Measurements from ENCODE around the gene MACO1. TPM values are rescaled to one million over a fixed set of nuclear protein-coding genes. Genes with fewer than 3 reads are reported as not detected.
"Not testable (repeated sequence)": the region's sequence is repeated elsewhere in the genome, so short reads cannot be mapped to it uniquely, and the experiment has no call there.

The MACO1 gene
- total RNA-seq, 1 donor from 2014 or later: 20.4 TPM

- DNase-seq (ENCODE audit: low spot score); ATAC-seq; intact Hi-C loops (cut with DNase I): not testable (repeated sequence)
Measured at GRCh38 chr1:25506566-25507463, 76.1 kb downstream of the MACO1 start.

DNA sequence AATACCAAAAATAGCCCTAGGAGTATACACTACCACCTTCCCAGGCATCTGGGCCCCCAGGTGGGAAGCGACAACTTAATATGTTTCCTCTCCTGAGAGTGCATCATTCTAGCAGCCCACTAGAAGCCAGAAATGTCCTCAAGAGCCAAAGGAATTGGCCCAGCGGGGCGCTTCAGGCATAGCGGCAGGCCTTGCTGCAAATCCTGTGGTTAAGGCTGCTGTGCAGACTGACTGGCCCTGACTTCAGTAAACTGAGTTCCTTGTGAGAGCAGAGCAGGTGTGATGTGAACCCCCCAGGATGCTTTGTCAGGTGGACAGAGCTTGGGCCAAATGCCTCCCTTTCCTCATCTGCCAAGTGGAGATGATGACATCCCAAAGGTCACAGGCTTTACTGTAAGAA lies 83.0 kb downstream of the MACO1 start:
- DNase-seq (ENCODE audit: low spot score) (peak; percentile 25), ATAC-seq (no peak)
- intact Hi-C loops (cut with DNase I): no loop called here

GRCh38 chr1:25515033-25515432 lies 84.3 kb downstream of the MACO1 start:
- intact Hi-C loops (cut with DNase I): no loop called here
- peak; percentile 39 for DNase-seq (ENCODE audit: low spot score)

DNA sequence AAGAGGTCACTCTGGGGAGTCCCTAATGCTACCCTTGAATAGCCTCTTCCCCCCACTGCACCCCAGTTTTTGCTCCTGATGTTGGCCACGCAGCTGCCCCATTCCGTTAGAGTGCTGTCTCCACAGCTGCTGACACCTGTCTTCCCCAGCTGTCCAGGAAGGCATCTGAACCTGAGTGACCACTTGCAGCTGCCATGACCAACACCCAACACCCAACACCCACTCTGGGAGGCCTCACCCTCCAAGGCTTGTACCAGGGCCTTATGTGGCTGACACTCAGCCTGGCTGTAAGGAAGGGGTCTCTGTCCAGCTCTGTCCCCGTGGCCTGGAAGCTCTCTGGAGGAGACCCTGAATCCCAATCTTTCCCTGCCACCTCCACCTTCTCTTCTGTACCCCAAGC lies 86.0 kb downstream of the MACO1 start:
- ATAC-seq: no peak
- no peak for DNase-seq (ENCODE audit: low spot score)
- intact Hi-C loops (cut with DNase I): no loop called here

More at GRCh38 chr1:25515033-25515432, 84.3 kb downstream of the MACO1 start:
- ATAC-seq: no peak

GRCh38 chr1:25517476-25518394 lies 87.0 kb downstream of the MACO1 start:
- no peak for DNase-seq (ENCODE audit: low spot score)
- intact Hi-C loops (cut with DNase I): no loop called here
- no peak for ATAC-seq

- ATAC-seq (no peak), DNase-seq (ENCODE audit: low spot score) (no peak)
- intact Hi-C loops (cut with DNase I): no loop called here
Measured at GRCh38 chr1:25519624-25520023, 88.9 kb downstream of the MACO1 start.

GRCh38 chr1:25520446-25521061 lies 89.9 kb downstream of the MACO1 start:
- peak; percentile 83 for DNase-seq (ENCODE audit: low spot score)
- intact Hi-C loops (cut with DNase I): no loop called here
- ATAC-seq: peak; percentile 50

- ATAC-seq (no peak), DNase-seq (ENCODE audit: low spot score) (no peak)
- intact Hi-C loops (cut with DNase I): no loop called here
Measured at GRCh38 chr1:25522031-25522655, 91.4 kb downstream of the MACO1 start.

DNA sequence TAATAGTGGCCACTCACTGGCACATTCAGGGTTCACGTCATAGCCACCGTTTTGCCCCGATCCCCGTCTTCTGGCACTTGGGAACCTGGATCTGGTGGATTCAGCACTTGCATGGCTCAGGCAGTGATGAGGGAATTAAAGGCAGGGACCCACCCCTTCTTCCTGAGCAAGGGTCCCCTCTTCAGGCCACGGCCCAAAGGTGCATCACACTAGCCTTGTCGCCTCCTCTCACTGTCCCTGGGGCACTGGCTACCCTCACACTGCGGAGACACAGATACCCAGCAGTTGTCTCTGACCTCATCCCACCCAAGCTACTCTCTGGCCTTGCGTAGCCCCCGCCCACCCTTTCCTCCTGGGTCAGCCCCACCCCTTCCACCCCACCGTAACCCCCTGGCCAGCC lies 92.8 kb downstream of the MACO1 start:
- DNase-seq (ENCODE audit: low spot score) (no peak), ATAC-seq (no peak)
- intact Hi-C loops (cut with DNase I): no loop called here

GRCh38 chr1:25524568-25525360 lies 94.1 kb downstream of the MACO1 start:
- no peak for DNase-seq (ENCODE audit: low spot score)
- ATAC-seq: no peak
- intact Hi-C loops (cut with DNase I): no loop called here

DNA sequence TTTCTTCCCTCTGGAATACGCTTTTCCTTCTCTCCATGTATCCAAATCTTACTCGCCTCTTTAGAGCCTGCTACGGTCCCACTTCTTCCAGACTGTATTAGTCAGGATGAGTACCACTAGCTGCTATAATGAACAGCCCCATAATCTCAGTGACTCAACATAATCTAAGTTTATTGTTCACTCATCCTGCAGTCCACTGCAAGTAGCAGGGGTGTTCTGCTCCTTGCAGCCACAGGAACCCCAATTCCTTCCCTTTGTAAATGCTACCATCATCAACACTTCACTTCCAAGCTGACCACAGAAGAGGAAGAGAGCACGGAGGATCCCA lies 94.6 kb downstream of the MACO1 start:
- intact Hi-C loops (cut with DNase I): no loop called here
- DNase-seq (ENCODE audit: low spot score) (no peak), ATAC-seq (no peak)

- no peak for ATAC-seq
- intact Hi-C loops (cut with DNase I): no loop called here
Measured at GRCh38 chr1:25526753-25527152, 96.1 kb downstream of the MACO1 start.

DNA sequence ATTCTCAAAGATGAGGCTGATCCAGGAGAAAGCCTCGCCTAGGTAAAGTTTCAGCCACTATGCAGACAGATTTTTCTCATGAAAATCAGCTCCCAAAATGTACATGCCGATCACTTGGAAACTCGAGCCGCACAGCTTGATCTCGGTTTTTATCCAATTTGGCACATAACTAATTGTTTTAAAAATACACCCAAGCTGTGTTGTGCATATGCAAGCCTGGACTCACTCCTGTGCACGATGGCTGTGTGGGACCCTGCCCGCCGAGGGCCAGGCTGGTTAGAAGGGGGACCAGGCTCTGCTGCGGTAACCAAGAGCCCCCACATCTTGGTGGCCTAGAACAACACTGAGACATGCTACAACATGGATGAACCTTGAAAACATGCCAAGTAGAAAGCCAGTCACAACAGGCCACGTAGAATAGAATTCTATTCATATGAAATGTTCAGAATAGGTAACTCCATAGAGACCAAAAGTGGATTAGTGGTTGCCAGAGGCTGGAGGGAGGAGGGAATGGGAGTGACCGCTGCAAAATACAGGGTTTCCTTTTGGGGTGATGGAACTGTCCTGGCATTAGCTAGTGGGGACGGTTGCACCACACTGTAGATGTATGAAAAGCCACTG lies 96.6 kb downstream of the MACO1 start:
- intact Hi-C loops (cut with DNase I): no loop called here
- DNase-seq (ENCODE audit: low spot score) (no peak), ATAC-seq (no peak)

More at GRCh38 chr1:25526753-25527152, 96.1 kb downstream of the MACO1 start:
- DNase-seq (ENCODE audit: low spot score): no peak

GRCh38 chr1:25527946-25528595 lies 97.4 kb downstream of the MACO1 start:
- DNase-seq (ENCODE audit: low spot score) (no peak), ATAC-seq (no peak)
- intact Hi-C loops (cut with DNase I): loop anchor here (2.0 kb wide), 1 partner anchor 45 kb away; no protein-coding TSS in a partner anchor

DNA sequence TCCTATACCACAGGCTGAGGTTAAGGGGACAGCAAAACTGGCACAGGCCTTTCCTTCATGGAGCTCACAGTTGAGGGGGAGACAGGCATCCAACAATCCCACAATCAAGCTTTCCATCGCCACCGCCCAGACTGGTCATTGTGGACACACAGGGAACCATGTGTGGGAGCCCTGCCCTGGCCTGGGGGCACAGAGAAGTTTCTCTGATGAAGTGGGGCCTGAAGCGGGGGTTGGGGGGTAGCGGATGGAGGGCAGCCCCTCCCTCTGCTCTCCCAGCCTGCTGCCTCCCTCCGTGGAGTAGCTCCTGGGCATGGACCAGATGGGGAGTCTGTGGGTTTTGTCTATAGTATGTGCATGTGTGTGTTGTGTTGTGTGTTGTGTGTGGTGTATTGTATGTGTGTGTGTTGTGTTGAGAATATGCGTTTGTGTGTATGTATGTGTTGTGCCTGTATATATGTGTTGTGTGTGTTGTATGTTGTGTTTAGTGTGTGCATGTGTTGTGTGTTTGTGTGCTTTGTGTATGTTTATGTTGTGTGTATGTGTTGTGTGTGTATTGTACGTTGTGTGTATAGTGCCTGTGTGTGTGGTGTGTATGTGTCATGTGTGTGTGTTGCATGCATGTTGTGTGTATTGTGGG lies 98.3 kb downstream of the MACO1 start:
- no peak for DNase-seq (ENCODE audit: low spot score)
- intact Hi-C loops (cut with DNase I): loop anchor here (2.0 kb wide), 1 partner anchor 44 kb away; no protein-coding TSS in a partner anchor
- no peak for ATAC-seq

DNA sequence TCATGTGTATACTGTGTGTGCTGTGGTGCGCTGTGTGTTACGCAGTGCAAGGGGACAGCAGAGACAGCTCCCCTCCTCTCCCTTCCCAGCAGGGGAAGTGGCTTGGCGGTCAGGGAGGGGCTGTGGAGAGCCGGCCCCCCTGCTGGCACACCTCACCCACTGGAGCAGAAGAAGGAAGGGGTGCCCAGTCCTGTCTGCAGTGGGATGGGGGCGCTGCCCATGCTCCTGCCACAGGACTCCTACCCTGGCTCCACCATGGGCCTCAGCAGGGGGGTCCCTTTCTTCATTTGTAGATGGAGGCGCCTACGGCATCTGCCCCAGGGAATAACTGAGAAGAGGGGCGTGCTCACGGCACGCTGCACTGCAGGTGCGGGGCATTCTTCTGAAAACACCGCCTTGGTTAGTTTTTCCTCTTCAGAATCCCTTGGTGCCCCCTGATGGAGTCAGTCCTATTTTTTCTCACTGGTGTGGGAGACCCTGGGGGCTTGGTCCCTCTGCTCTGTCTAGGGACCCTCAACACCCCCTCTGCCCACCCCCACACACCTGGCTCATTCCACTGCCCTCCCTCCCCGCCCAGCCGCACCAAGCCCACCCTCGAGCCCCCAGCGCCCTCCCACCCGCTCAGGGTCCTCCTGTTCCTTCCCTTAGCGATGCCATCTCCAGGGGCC lies 99.0 kb downstream of the MACO1 start:
- intact Hi-C loops (cut with DNase I): loop anchor here (2.0 kb wide), 1 partner anchor 43 kb away; no protein-coding TSS in a partner anchor
- no peak for DNase-seq (ENCODE audit: low spot score)
- ATAC-seq: no peak

All from sciatic nerve (tissue), 2 donors.